B cell (primary cell): Measurements from ENCODE around the gene GMPPB. TPM values are rescaled to one million over a fixed set of nuclear protein-coding genes. Genes with fewer than 3 reads are reported as not detected.
A peak's percentile ranks its signal among the peaks of the same experiment; 100 is the strongest.

Source experiments
- ATAC-seq: fragments of 200-7000 bp; cut with Tn5 transposase; one replicate; pipeline ENCODE4 v1.10.0; 2021; ENCODE audit warnings: low read depth, mild to moderate bottlenecking, moderate number of reproducible peaks, moderate library complexity
- CTCF ChIA-PET: fragments of 350-600 bp; sonication (Branson Sonifier 250); formaldehyde crosslinking; loops from one replicate; lab custom pipeline; 2021; ENCODE audit warnings: antibody characterized with exemption, inconsistent platforms; lab: Charles Lee
- POLR2A ChIA-PET: fragments of 350-600 bp; sonication (Branson Sonifier 250); formaldehyde crosslinking; loops from one replicate; lab custom pipeline; 2021; ENCODE audit warnings: antibody characterized with exemption; lab: Charles Lee
- DNase-seq: peaks from one replicate; pipeline ENCODE4 v3.0.0; 2013
- H2AFZ ChIP-seq: 2 replicates; pipeline ENCODE4 v1.6.1; 2012; ENCODE audit warnings: mild to moderate bottlenecking, low read depth, low read length; ENCODE audit not compliant: insufficient read depth, poor library complexity, severe bottlenecking
- H3K27ac ChIP-seq, 2 donors: 1 replicate in 1 of 2; 2 replicates in 1 of 2; pipeline ENCODE4 v1.5.1; 2012 to 2013; ENCODE audit warnings: low read length in 2 of 2, mild to moderate bottlenecking in 2 of 2, moderate library complexity in 1 of 2
- H3K27me3 ChIP-seq, 4 experiments: fragments of 200-600 bp in 1 of 4; sonication (generic) in 1 of 4; replicated peaks in 1 of 4; 1 replicate in 2 of 4; 2 replicates in 2 of 4; pipeline versions ENCODE4 v1.6.1 to v1.7.0; 2013 to 2016; ENCODE audit warnings: low read length in 3 of 4, mild to moderate bottlenecking in 2 of 4, mixed read lengths in 1 of 4, moderate library complexity in 1 of 4; ENCODE audit not compliant: insufficient read depth in 4 of 4, control insufficient read depth in 3 of 4; ENCODE audit errors: control extremely low read depth in 1 of 4
- H3K36me3 ChIP-seq, 2 experiments: replicated peaks in 1 of 2; 1 replicate in 1 of 2; 2 replicates in 1 of 2; pipeline versions ENCODE4 v1.6.1 to v1.7.1; 2013; ENCODE audit warnings: low read length in 1 of 2; ENCODE audit not compliant: insufficient read depth in 2 of 2, control insufficient read depth in 1 of 2; ENCODE audit errors: control extremely low read depth in 1 of 2, extremely low read depth in 1 of 2
- H3K4me1 ChIP-seq, 2 donors: fragments of 200-600 bp in 1 of 2; sonication (generic) in 1 of 2; 1 replicate in 1 of 2; 2 replicates in 1 of 2; pipeline versions ENCODE4 v1.5.1 to v1.6.1; 2013 to 2017; ENCODE audit warnings: low read length in 2 of 2; ENCODE audit not compliant: control insufficient read depth in 2 of 2, insufficient read depth in 2 of 2
- H3K4me2 ChIP-seq: replicated peaks from 2 replicates; pipeline ENCODE3; 2012; ENCODE audit warnings: mild to moderate bottlenecking, low read depth, low read length; ENCODE audit not compliant: poor library complexity, severe bottlenecking
- H3K4me3 ChIP-seq, 5 experiments: fragments of 200-600 bp in 1 of 5; sonication (generic) in 1 of 5; 1 replicate in 3 of 5; 2 replicates in 2 of 5; pipeline versions ENCODE4 v1.5.1 to v1.7.0; 2011 to 2016; ENCODE audit warnings: low read length in 4 of 5, mild to moderate bottlenecking in 4 of 5, low read depth in 2 of 5, control low read depth in 1 of 5, moderate library complexity in 1 of 5; ENCODE audit not compliant: insufficient read depth in 1 of 5; ENCODE audit errors: control extremely low read depth in 1 of 5, extremely low read depth in 1 of 5
- H3K79me2 ChIP-seq: fragments of 200-600 bp; sonication (generic); one replicate; pipeline ENCODE4 v1.6.0; 2016; ENCODE audit warnings: low read length; ENCODE audit not compliant: control insufficient read depth, insufficient read depth
- H3K9ac ChIP-seq: fragments of 200-600 bp; sonication (generic); 2 replicates; pipeline ENCODE4 v1.6.1; 2017; ENCODE audit warnings: mild to moderate bottlenecking, low read length, moderate library complexity
- H3K9me3 ChIP-seq, 3 donors: one replicate each; pipeline versions ENCODE4 v1.6.1 to v1.7.1; 2013; ENCODE audit warnings: low read length in 2 of 3; ENCODE audit not compliant: control insufficient read depth in 2 of 3, insufficient read depth in 1 of 3; ENCODE audit errors: control extremely low read depth in 1 of 3
- H4K20me1 ChIP-seq: 2 replicates; pipeline ENCODE4 v1.6.0; 2012; ENCODE audit warnings: mild to moderate bottlenecking, low read length; ENCODE audit not compliant: insufficient read depth, control insufficient read depth, poor library complexity, severe bottlenecking
- H3K27ac Mint-ChIP-seq: one replicate; pipeline ENCODE4 v1.8.0; 2021; ENCODE audit warnings: mixed read lengths
- H3K27me3 Mint-ChIP-seq: one replicate; pipeline ENCODE4 v1.8.0; 2021; ENCODE audit warnings: mixed read lengths
- H3K4me1 Mint-ChIP-seq: one replicate; pipeline ENCODE4 v1.8.0; 2021; ENCODE audit warnings: mixed read lengths
- H3K4me3 Mint-ChIP-seq: one replicate; pipeline ENCODE4 v1.8.0; 2021; ENCODE audit warnings: mixed read lengths
- H3K9me3 Mint-ChIP-seq: one replicate; pipeline ENCODE4 v1.8.0; 2022; ENCODE audit warnings: mixed read lengths; ENCODE audit not compliant: insufficient read depth
- EZH2 ChIP-seq: IDR thresholded peaks from 2 replicates; pipeline ENCODE4 v1.6.1; 2012; ENCODE audit warnings: borderline replicate concordance, low read depth, mild to moderate bottlenecking, moderate library complexity, low read length; ENCODE audit not compliant: insufficient read depth, poor library complexity, severe bottlenecking
- WGBS: methylation state at CpG from one replicate; pipeline ENCODE4 v1.1.5; 2013; ENCODE audit warnings: missing lambda C conversion rate; ENCODE audit not compliant: insufficient coverage; 5-methylcytosine and 5-hydroxymethylcytosine counted together
- intact Hi-C: fragments of 100-400 bp; cut with micrococcal nuclease; formaldehyde crosslinking; loops from one replicate; pipeline ENCODE4 v1.10.0; 2022
- polyA plus RNA-seq: library from polyadenylated mRNA; depleted of rRNA; stranded (reverse); fragments of >200 nt; gene quantifications from 2 replicates; pipeline ENCODE4 v1.2.3, GENCODE V29; 2012
- total RNA-seq, 2 donors: library from RNA; stranded (reverse); fragments of 120-200 nt in 1 of 2; gene quantifications; 1 replicate in 1 of 2; 2 replicates in 1 of 2; pipeline versions ENCODE4 v1.2.3 to v1.2.4, GENCODE V29; 2013 to 2022
- TF ChIP-seq, protein P1 (sequence below): fragments of 200-600 bp; IDR thresholded peaks from one replicate; pipeline ENCODE4 v1.8.0; 2022; ENCODE audit warnings: antibody characterized with exemption, mild to moderate bottlenecking

The GMPPB gene
- total and polyA plus RNA-seq, 2 donors (not counting 1 experiment from before 2014, with no cell fraction given): 31.4 to 32.5 TPM

DNA sequence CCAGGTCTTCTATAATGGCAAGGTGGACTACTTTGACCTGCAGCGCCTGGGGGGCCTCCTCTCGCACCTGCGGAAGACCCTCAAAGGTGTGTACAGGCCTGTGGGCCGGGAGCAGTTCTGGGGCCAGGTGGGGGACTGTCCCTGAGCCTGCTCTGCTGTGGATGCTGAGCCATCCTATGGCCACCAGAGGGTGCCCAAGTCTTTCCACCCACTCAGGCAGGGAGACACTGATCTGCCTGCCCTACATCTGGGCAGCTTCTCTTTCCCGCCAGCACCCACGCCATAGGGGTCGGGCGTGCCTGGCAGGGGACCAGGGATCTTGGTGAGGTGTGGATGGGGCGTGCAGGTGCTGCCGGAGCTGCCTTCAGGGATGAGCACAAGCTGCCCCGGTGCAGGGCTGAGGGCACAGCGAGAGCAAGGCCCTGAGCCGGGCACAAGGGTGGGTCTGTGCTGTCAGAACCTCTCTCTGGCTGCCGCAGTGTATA, 20.3 kb downstream of the GMPPB start:
- CTCF ChIA-PET: interaction anchor here (0.5 to 5.0 kb wide), 5 partner anchors 15 to 317 kb away, joined by 3 to 40 read pairs (median 4); partner anchors contain the start of gene INKA1

GRCh38 chr3:49702672-49703071, 21.1 kb downstream of the GMPPB start:
- Histone ChIP-seq H3K27ac (no peak overlapping the region), H3K9ac (no peak overlapping the region), H3K4me3 (no peak overlapping the region), H2AFZ (no peak overlapping the region), H3K4me1 (no peaks in the 10 kb centered on the region), H4K20me1 (no peaks in the 10 kb centered on the region), H3K9me3 (peaks cover 0 to 3% (median 0%) of the 10 kb centered on the region in 3 donors), H3K4me2 (no peak overlapping the region), H3K36me3 (peaks cover 0 to 49% of the 10 kb centered on the region in 2 experiments), H3K79me2 (no peaks in the 10 kb centered on the region), H3K27me3 (no peaks in the 10 kb centered on the region)
- no peak for DNase-seq
- WGBS: 94% methylated on average over 9 of the region's 11 CpGs
- Mint-ChIP-seq H3K27ac (no peak overlapping the region), H3K4me3 (no peak overlapping the region), H3K4me1 (peaks cover 6% of the 10 kb centered on the region), H3K9me3 (no peaks in the 10 kb centered on the region), H3K27me3 (no peaks in the 10 kb centered on the region)
- ChIA-PET CTCF (interaction anchor here (0.6 to 5.0 kb wide), 4 partner anchors 16 to 370 kb away, joined by 3 to 40 read pairs (median 7); no protein-coding TSS in a partner anchor), POLR2A (no interaction called here)
- no peak for TF ChIP-seq EZH2
- TF ChIP-seq, protein P1, sequence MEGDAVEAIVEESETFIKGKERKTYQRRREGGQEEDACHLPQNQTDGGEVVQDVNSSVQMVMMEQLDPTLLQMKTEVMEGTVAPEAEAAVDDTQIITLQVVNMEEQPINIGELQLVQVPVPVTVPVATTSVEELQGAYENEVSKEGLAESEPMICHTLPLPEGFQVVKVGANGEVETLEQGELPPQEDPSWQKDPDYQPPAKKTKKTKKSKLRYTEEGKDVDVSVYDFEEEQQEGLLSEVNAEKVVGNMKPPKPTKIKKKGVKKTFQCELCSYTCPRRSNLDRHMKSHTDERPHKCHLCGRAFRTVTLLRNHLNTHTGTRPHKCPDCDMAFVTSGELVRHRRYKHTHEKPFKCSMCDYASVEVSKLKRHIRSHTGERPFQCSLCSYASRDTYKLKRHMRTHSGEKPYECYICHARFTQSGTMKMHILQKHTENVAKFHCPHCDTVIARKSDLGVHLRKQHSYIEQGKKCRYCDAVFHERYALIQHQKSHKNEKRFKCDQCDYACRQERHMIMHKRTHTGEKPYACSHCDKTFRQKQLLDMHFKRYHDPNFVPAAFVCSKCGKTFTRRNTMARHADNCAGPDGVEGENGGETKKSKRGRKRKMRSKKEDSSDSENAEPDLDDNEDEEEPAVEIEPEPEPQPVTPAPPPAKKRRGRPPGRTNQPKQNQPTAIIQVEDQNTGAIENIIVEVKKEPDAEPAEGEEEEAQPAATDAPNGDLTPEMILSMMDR: no peak
- intact Hi-C loops: loop anchor here (1.0 kb wide), 2 partner anchors 100 to 204 kb away; no protein-coding TSS in a partner anchor
- ATAC-seq: no peak

More for the DNA sequence above, 20.3 kb downstream of the GMPPB start:
- H3K4me1 ChIP-seq: no peaks in the 10 kb centered on the region
- H3K9me3 ChIP-seq: peaks cover 0 to 3% (median 0%) of the 10 kb centered on the region in 3 donors
- intact Hi-C loops: loop anchor here (1.0 kb wide), 2 partner anchors 99 to 203 kb away; no protein-coding TSS in a partner anchor
- no peaks in the 10 kb centered on the region for H3K79me2 ChIP-seq
- H2AFZ ChIP-seq: no peak overlapping the region
- ATAC-seq (peak; percentile 99), DNase-seq (peak; percentile 81)
- Mint-ChIP-seq H3K9me3 (no peaks in the 10 kb centered on the region), H3K4me1 (peaks cover 6% of the 10 kb centered on the region), H3K4me3 (no peak overlapping the region), H3K27ac (peak overlapping the region; percentile 59), H3K27me3 (no peaks in the 10 kb centered on the region)
- H3K36me3 ChIP-seq: peaks cover 0 to 40% of the 10 kb centered on the region in 2 experiments
- no peak overlapping the region for H3K27ac ChIP-seq
- H3K9ac ChIP-seq: no peak overlapping the region
- WGBS: 63% methylated on average over 13 of the region's 14 CpGs
- POLR2A ChIA-PET: no interaction called here
- no peak overlapping the region for H3K4me2 ChIP-seq
- TF ChIP-seq, protein P1: peak; percentile 87
- TF ChIP-seq EZH2: no peak
- no peaks in the 10 kb centered on the region for H4K20me1 ChIP-seq
- H3K27me3 ChIP-seq: no peaks in the 10 kb centered on the region
- no peak overlapping the region for H3K4me3 ChIP-seq
